ENCODE measurements around the gene LRRC75A.
"Not testable (repeated sequence)": the region's sequence is repeated elsewhere in the genome, so short reads cannot be mapped to it uniquely, and the experiment has no call there.

LRRC75A gene

DNA sequence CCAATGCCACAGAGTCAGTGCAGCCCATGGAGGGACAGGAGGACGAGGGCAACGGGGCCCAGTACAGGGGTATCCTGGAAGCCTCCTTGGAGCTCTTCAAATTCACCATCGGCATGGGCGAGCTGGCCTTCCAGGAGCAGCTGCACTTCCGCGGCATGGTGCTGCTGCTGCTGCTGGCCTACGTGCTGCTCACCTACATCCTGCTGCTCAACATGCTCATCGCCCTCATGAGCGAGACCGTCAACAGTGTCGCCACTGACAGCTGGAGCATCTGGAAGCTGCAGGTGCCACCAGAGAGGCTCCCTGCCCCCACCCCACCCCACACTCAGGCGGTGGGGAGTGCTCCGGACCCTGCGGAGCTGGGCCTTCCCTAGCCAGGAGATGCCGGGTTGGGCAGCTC, 60.0 kb downstream of the LRRC75A start:
- no peak for DNase-seq (ENCODE audit: low read depth)

DNA sequence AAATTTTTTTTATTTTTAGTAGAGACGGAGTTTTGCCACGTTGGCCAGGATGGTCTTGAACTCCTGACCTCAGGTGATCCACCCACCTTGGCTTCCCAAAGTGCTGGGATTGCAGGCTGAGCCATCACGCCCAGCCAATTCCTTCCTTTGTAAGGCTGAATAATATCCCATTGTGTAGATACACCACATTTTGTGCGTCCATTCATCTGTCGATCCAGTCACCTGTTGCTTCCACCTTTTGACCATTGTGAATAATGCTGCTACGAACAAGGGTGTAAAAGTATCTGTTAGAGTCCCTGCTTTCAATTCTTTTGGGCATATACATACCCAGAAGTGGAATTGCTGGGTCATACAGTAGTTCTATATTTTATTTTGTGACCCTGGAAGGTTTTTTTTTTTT, 61.3 kb downstream of the LRRC75A start:
- DNase-seq (ENCODE audit: low read depth): no peak

DNA sequence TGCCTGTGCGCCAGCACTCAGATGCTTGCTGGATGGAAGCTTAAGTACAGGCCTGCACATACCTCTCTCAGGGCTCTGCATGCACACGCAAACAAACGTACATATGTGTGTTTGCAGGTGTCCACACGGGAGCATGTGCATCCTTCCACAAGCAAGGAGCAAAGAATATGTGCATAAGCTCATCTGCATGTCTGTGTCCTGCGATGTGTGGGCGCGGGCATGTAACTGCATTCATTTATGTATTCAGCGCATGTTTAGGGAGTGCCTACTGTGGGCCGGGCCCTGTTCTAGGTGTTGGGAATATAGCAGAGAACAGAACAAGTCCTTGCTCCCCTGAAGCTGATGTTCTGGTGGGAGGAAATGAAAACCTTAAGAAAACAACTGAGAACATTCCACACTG, 62.9 kb downstream of the LRRC75A start:
- no peak for DNase-seq (ENCODE audit: low read depth)

DNA sequence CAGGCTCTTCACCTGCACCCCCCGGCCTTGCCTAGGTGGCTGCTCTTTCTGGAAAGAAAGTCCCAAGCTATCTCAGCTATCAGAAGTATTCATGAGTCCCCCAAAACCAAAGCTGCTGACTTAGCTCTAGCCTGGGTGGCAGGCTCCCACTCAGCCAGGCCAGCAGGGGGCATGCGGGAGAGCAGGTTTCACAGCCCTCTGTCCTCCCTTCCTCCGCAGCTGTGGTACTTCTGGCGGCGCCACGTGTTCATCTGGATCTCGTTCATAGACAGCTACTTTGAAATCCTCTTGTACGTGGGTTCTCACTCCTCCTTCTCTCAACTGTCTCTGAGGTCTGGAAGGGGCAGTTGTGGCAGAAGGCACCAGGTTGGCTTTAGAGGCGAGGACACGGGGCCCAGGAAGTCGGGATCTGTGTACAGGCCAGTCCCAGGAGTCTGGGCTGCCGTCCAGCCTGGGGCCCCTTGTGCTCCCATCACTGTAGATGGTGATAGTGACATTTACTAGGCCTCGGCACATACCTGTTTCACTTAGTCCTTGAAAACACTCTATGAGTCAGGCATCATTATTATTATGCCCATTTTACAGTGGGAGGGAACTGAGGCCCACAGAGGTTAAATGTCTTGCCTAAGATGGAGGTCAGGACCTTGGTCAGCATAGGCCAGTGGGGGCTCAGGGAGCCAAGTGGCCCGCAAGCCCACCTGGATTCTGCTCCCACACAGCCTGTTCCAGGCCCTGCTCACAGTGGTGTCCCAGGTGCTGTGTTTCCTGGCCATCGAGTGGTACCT, 63.7 kb downstream of the LRRC75A start:
- peak; percentile 69 for DNase-seq (ENCODE audit: low read depth)

DNA sequence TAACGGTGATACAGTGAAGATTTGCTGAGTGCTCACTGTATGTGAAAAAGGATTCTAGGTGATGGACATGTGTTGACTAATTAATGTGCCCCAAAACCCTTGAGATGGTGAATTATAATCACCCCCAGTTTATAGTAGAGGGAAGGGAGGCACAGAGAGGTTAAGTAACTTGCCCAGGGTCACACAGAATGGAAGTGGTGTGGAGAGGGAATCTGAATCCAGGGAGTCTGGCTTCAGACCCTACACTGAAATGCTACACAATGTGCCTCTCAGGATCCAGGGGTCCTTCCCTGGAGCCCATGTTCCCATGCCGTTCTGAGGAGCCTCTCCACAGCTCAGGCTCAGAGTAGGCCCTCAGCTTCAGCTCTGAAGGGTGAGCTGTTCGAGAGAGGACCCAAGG, 65.0 kb downstream of the LRRC75A start:
- DNase-seq (ENCODE audit: low read depth): no peak

DNA sequence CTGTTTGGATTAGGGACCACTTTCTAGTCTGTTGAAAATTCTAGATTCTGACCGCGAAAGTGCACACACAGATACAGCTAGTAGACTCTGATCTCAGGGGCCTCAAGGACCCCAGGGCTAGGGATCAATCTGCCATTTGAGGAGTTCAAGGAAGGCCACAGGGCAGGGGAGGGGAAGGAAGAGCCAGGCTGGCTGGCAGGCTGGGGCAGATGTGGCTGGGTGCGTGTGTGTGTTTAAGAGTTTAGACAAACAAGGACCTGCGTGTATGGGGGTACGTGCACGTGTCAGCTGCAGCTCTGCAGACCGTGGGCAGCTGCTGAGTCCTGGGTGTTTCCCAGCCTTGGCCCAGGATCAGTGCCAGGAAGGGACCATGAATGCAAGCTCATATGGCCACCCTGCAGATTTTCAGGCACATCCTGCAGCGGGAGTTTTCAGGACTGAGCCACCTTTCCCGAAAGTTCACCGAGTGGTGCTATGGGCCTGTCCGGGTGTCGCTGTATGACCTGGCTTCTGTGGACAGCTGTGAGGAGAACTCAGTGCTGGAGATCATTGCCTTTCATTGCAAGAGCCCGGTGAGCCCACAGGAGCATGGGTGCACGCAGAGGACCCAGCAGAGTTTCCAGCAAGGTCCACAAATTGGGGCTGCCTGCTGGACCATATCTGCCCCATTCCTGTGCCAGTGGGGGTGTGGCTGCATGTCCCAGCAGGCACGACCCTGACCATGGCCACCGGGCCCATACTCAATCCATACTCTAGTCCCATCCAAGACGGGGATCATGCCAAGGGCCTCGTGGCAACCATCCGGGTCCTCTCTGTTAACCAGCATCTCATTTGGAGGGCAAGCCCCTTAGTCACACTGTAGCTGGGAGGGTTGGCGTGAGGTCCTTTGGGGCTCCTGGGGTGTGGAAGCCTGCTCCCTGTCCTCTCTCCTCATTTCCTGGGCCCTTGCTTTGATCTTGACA, 66.0 kb downstream of the LRRC75A start:
- no peak for DNase-seq (ENCODE audit: low read depth)

DNA sequence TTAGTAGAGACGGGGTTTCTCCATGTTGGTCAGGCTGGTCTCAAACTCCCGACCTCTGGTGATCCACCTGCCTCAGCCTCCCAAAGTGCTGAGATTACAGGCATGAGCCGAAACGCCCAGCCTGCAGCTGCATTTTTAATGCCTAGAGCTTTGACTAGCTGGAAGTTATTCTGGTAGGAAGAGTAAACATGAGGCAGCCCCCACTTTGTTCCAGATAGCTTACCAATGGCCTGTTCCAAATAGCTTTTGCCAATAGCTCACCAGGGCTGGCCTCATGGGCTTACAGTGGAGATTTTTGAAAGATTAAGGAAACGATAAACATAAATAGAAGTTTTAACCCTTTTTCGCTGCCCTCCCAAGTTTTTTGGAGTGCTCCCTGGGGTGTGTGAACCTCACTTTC, 66.8 kb downstream of the LRRC75A start:
- no peak for DNase-seq (ENCODE audit: low read depth)

GRCh38 chr17:16423226-16423872, 68.6 kb downstream of the LRRC75A start:
- DNase-seq (ENCODE audit: low read depth): no peak

DNA sequence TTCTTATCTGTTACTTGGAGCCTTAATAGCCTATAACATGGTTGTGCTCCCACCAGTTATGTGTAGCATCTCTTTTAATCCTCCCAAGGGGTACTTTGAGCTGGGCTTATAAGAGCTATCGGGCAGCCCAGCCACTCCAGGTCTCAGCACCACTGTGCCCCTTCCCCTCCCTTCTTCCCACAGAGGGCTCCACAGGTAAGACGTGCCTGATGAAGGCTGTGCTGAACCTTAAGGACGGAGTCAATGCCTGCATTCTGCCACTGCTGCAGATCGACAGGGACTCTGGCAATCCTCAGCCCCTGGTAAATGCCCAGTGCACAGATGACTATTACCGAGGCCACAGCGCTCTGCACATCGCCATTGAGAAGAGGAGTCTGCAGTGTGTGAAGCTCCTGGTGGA, 69.6 kb downstream of the LRRC75A start:
- no peak for DNase-seq (ENCODE audit: low read depth)

DNA sequence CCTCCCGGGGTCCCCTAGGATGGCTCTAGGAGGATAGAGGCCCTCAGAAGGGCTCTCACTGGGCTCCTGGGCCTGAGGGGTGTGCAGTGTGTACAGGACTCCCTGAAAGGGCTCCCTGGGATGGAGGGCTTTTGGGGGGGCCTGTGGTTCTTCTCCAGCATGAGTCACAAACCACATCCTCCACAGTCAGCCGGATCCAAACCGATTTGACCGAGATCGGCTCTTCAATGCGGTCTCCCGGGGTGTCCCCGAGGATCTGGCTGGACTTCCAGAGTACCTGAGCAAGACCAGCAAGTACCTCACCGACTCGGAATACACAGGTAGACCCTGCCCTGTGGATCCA, 72.1 kb downstream of the LRRC75A start:
- peak; percentile 76 for DNase-seq (ENCODE audit: low read depth)

DNA sequence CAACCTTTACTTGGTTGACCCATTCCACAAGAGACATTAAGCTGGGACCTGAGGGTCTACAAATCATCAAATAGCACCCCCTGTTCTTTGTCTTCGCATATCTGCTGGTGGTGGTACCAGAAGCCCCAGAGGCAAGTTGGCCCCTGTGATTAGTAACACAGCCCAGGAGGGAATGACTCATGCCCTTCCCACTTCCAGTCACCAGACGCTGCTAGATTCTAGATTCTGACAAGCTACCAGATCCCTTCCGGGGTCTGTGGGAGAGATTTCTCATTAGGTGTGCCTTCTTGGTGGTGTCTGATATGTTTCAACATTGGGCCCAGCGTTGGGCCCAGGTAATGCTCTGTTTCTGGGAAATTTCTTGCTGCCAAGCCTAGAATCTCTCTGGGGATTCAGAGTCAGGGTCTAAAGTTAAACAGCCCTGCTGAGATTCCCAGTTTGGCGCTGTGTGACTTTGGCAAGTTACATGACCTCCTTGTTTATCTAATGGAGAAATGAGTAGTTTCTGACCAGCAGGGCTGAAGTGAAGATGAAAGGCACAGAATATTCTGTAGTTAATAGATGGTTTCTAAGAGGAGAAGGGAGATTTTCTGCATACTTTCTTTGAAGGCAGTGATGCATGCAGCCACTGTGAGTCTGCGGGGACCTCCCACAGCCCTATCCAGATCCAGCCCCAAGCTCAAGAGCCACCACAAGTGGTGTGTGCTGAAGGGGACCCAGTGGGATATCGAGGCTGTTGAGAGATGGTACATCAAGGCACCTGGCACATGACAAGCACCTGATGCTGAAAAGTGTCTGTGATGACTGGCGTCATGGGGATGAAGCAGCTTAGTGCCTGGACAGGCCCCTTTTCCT, 72.7 kb downstream of the LRRC75A start:
- DNase-seq (ENCODE audit: low read depth): peak; percentile 92

- no peak for DNase-seq (ENCODE audit: low read depth)
Observed at GRCh38 chr17:16418685-16419068, 73.3 kb downstream of the LRRC75A start.

GRCh38 chr17:16417896-16418684, 73.9 kb downstream of the LRRC75A start:
- peak; percentile 41 for DNase-seq (ENCODE audit: low read depth)

DNA sequence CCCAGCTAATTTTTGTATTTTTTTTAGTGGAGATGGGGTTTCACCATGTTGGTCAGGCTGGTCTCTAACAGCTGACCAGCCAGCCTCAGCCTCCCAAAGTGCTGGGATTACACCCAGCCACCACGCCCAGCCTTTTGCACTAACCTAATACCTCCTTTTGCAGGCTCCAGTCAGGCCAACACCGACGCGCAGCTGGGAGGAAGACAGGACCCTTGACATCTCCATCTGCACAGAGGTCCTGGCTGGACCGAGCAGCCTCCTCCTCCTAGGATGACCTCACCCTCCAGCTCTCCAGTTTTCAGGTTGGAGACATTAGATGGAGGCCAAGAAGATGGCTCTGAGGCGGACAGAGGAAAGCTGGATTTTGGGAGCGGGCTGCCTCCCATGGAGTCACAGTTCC, 74.6 kb downstream of the LRRC75A start:
- DNase-seq (ENCODE audit: low read depth): no peak

GRCh38 chr17:16415031-16415924, 76.7 kb downstream of the LRRC75A start, which contains the start of gene TRPV2:
TSS of gene TRPV2 (plus strand) at chr17:16415571. CDS start at chr17:16417669, 2,098 bp downstream.
- DNase-seq (ENCODE audit: low read depth): no peak

GRCh38 chr17:16407911-16408588, 83.9 kb downstream of the LRRC75A start:
- peak; percentile 39 for DNase-seq (ENCODE audit: low read depth)

DNA sequence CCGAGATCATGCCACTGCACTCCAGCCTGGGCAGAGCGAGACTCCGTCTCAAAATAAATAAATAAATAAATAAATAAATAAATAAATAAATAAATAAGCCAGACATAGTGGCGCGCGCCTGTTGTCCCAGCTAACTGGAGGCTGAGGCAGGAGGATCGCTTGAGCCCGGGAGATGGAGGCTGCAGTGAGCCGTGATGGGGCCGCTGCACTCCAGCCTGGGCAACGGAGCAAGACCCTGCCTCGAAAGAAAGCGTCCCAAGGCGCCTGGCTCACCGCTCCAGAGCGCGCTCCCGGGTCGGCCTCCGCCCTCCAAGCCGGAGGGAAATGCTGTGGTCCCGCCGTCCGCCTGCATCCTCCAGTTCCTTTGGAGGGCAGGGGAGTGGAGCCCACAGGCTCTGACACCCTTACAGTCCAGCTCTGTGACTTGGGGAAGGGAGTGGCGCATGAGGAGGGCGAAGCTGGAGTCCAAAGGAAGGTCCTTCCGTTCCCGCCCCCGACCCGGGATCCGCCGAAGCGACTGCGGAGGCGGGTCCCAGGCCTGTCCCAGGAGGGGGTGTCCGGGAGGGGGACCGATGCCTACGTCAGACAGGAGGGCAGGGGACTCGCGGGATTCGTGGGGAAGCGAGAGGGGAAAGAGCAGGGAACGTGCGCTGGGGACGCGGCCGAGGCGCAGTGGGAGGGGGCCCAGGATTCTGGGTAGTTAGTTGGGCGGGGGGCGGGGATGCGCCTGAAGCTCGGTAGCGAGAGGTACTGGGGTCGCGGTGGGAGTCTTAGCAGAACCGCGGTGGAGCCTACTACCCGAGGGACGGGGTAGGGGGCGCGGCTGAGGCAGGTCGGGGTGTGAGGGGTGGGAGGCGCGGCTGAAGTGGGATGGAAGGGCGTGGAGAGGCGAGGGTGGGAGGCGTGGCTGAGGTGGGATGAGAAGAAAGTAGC, 85.0 kb downstream of the LRRC75A start:
- DNase-seq (ENCODE audit: low read depth): no peak

DNA sequence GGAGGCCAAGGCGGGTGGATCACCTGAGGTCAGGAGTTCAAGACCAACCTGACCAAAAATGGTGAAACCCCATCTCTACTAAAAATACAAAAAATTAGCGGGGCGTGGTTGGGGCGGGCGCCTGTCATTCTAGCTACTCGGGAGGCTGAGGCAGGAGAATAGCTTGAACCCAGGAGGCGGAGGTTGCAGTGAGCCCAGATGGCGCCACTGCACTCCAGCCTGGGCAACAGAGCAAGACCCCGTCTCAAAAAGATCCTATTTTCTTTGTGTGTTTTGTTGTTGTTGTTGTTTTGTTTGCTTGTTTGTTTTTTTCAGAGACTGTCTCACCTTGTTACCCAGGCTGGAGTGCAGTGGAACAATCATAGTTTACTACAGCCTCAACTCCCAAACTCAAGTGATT, 88.1 kb downstream of the LRRC75A start:
- DNase-seq (ENCODE audit: low read depth): not testable (repeated sequence)
